Activated CD4-positive, alpha-beta memory T cell treated with anti-CD3 and anti-CD28 coated beads for 36 hours (primary cell): ENCODE results near the gene ARHGAP15. TPM values are rescaled to one million over a fixed set of nuclear protein-coding genes. Genes with fewer than 3 reads are reported as not detected.

Experiments
- CTCF ChIA-PET: fragments of 350-600 bp; sonication (Branson Sonifier 250); formaldehyde crosslinking; loops from one replicate; lab custom pipeline; 2021; ENCODE audit warnings: antibody characterized with exemption, inconsistent platforms; lab: Charles Lee
- POLR2A ChIA-PET: fragments of 350-600 bp; sonication (Branson Sonifier 250); formaldehyde crosslinking; loops from one replicate; lab custom pipeline; 2021; ENCODE audit warnings: antibody characterized with exemption; lab: Charles Lee
- DNase-seq: peaks from one replicate; pipeline ENCODE4 v3.0.0-alpha.2; 2020
- H3K27ac Mint-ChIP-seq: one replicate; pipeline ENCODE4 v1.8.0; 2021; ENCODE audit warnings: mixed read lengths
- H3K27me3 Mint-ChIP-seq: one replicate; pipeline ENCODE4 v1.8.0; 2021; ENCODE audit warnings: mixed read lengths
- H3K36me3 Mint-ChIP-seq: one replicate; pipeline ENCODE4 v1.8.0; 2021; ENCODE audit warnings: mixed read lengths
- H3K4me1 Mint-ChIP-seq: one replicate; pipeline ENCODE4 v1.8.0; 2021; ENCODE audit warnings: low read depth, mixed read lengths
- H3K4me3 Mint-ChIP-seq: one replicate; pipeline ENCODE4 v1.8.0; 2021; ENCODE audit warnings: mild to moderate bottlenecking, mixed read lengths
- H3K9me3 Mint-ChIP-seq: one replicate; pipeline ENCODE4 v1.8.0; 2021; ENCODE audit warnings: mixed read lengths
- intact Hi-C: fragments of 100-400 bp; cut with micrococcal nuclease; formaldehyde crosslinking; loops from one replicate; pipeline ENCODE4 v1.15.1; 2023
- total RNA-seq, 2 experiments: library from RNA; stranded (reverse); gene quantifications; one replicate each; pipeline ENCODE4 v1.2.3, GENCODE V29; 2021

Gene ARHGAP15
- total RNA-seq, 2 experiments from 2014 or later = 70.2 to 71.2 TPM

- peaks cover 14% of the 10 kb centered on the region for H3K36me3 Mint-ChIP-seq
- POLR2A ChIA-PET = interaction anchor here (1.0 kb wide), 1 partner anchor 12 kb away, joined by 3 read pairs; no protein-coding TSS in a partner anchor
- CTCF ChIA-PET = interaction anchor here (0.6 to 2.5 kb wide), 8 partner anchors 13 to 173 kb away, joined by 3 to 7 read pairs (median 4); no protein-coding TSS in a partner anchor
- no peak overlapping the region for H3K4me3 Mint-ChIP-seq
- intact Hi-C loops = no loop called here
- peak overlapping the region; percentile 56 for H3K27ac Mint-ChIP-seq
- H3K9me3 Mint-ChIP-seq = no peaks in the 10 kb centered on the region
- H3K4me1 Mint-ChIP-seq = peaks cover 83% of the 10 kb centered on the region
- H3K27me3 Mint-ChIP-seq = no peaks in the 10 kb centered on the region
- no peak for DNase-seq
Observed at GRCh38 chr2:143157418-143157817, 28.2 kb downstream of the ARHGAP15 start.

- H3K36me3 Mint-ChIP-seq = peaks cover 14% of the 10 kb centered on the region
- H3K9me3 Mint-ChIP-seq = no peaks in the 10 kb centered on the region
- no peak overlapping the region for H3K4me3 Mint-ChIP-seq
- CTCF ChIA-PET = interaction anchor here (0.6 to 2.5 kb wide), 7 partner anchors 16 to 122 kb away, joined by 3 to 7 read pairs (median 3); no protein-coding TSS in a partner anchor
- H3K27me3 Mint-ChIP-seq = no peaks in the 10 kb centered on the region
- intact Hi-C loops = no loop called here
- DNase-seq = no peak
- peaks cover 80% of the 10 kb centered on the region for H3K4me1 Mint-ChIP-seq
- POLR2A ChIA-PET = no interaction called here
- no peak overlapping the region for H3K27ac Mint-ChIP-seq
Observed at GRCh38 chr2:143158098-143158497, 28.9 kb downstream of the ARHGAP15 start.

- no peaks in the 10 kb centered on the region for H3K9me3 Mint-ChIP-seq
- DNase-seq = no peak
- ChIA-PET POLR2A (no interaction called here), CTCF (interaction anchor here (0.6 to 5.1 kb wide), 9 partner anchors 15 to 124 kb away, joined by 3 to 123 read pairs (median 5); no protein-coding TSS in a partner anchor)
- no peaks in the 10 kb centered on the region for H3K27me3 Mint-ChIP-seq
- peaks cover 14% of the 10 kb centered on the region for H3K36me3 Mint-ChIP-seq
- no peak overlapping the region for H3K4me3 Mint-ChIP-seq
- no peak overlapping the region for H3K27ac Mint-ChIP-seq
- intact Hi-C loops = no loop called here
- peaks cover 82% of the 10 kb centered on the region for H3K4me1 Mint-ChIP-seq
Observed at GRCh38 chr2:143158551-143159485, 29.6 kb downstream of the ARHGAP15 start.

GRCh38 chr2:143159486-143159840, 30.2 kb downstream of the ARHGAP15 start:
- peaks cover 82% of the 10 kb centered on the region for H3K4me1 Mint-ChIP-seq
- no peak overlapping the region for H3K27ac Mint-ChIP-seq
- CTCF ChIA-PET = interaction anchor here (3.8 to 5.1 kb wide), 4 partner anchors 64 to 125 kb away, joined by 12 to 123 read pairs (median 32); no protein-coding TSS in a partner anchor
- H3K36me3 Mint-ChIP-seq = peaks cover 14% of the 10 kb centered on the region
- POLR2A ChIA-PET = no interaction called here
- DNase-seq = no peak
- H3K9me3 Mint-ChIP-seq = no peaks in the 10 kb centered on the region
- no peak overlapping the region for H3K4me3 Mint-ChIP-seq
- H3K27me3 Mint-ChIP-seq = no peaks in the 10 kb centered on the region
- intact Hi-C loops = no loop called here

- ChIA-PET CTCF (interaction anchor here (0.6 to 5.1 kb wide), 24 partner anchors 8 to 126 kb away, joined by 3 to 123 read pairs (median 7); partner anchors contain the start of gene ARHGAP15), POLR2A (interaction anchor here (2.7 kb wide), 1 partner anchor 20 kb away, joined by 6 read pairs; no protein-coding TSS in a partner anchor)
- Mint-ChIP-seq H3K4me1 (peaks cover 76% of the 10 kb centered on the region), H3K27ac (peak overlapping the region; percentile 14), H3K36me3 (peaks cover 15% of the 10 kb centered on the region), H3K4me3 (no peak overlapping the region), H3K9me3 (no peaks in the 10 kb centered on the region), H3K27me3 (no peaks in the 10 kb centered on the region)
- DNase-seq = no peak
- intact Hi-C loops = no loop called here
Observed at GRCh38 chr2:143160732-143161707, 31.8 kb downstream of the ARHGAP15 start.

- CTCF ChIA-PET = interaction anchor here (0.6 to 5.1 kb wide), 39 partner anchors 8 to 366 kb away, joined by 3 to 123 read pairs (median 3); partner anchors contain the start of gene ARHGAP15
- POLR2A ChIA-PET = interaction anchor here (1.0 to 2.7 kb wide), 5 partner anchors 21 to 95 kb away, joined by 3 to 6 read pairs (median 4); no protein-coding TSS in a partner anchor
- peak overlapping the region; percentile 14 for H3K27ac Mint-ChIP-seq
- no peaks in the 10 kb centered on the region for H3K27me3 Mint-ChIP-seq
- intact Hi-C loops = loop anchor here (1.0 to 2.0 kb wide), 4 partner anchors 15 to 97 kb away; no protein-coding TSS in a partner anchor
- peak; percentile 68 for DNase-seq
- H3K9me3 Mint-ChIP-seq = no peaks in the 10 kb centered on the region
- H3K4me1 Mint-ChIP-seq = peaks cover 77% of the 10 kb centered on the region
- H3K36me3 Mint-ChIP-seq = peaks cover 12% of the 10 kb centered on the region
- H3K4me3 Mint-ChIP-seq = no peak overlapping the region
Observed at GRCh38 chr2:143162123-143162837, 33.1 kb downstream of the ARHGAP15 start.

- CTCF ChIA-PET = interaction anchor here (0.6 to 5.1 kb wide), 20 partner anchors 9 to 128 kb away, joined by 3 to 123 read pairs (median 6); partner anchors contain the start of gene ARHGAP15
- Mint-ChIP-seq H3K27ac (no peak overlapping the region), H3K36me3 (peaks cover 10% of the 10 kb centered on the region), H3K27me3 (no peaks in the 10 kb centered on the region), H3K4me3 (no peak overlapping the region), H3K4me1 (peaks cover 76% of the 10 kb centered on the region), H3K9me3 (no peaks in the 10 kb centered on the region)
- POLR2A ChIA-PET = interaction anchor here (1.0 to 2.7 kb wide), 3 partner anchors 22 to 94 kb away, joined by 3 to 6 read pairs (median 4); no protein-coding TSS in a partner anchor
- intact Hi-C loops = loop anchor here (1.0 to 2.0 kb wide), 4 partner anchors 14 to 96 kb away; no protein-coding TSS in a partner anchor
- no peak for DNase-seq
Observed at GRCh38 chr2:143162997-143163396, 33.8 kb downstream of the ARHGAP15 start.

GRCh38 chr2:143163499-143163898, 34.3 kb downstream of the ARHGAP15 start:
- ChIA-PET CTCF (interaction anchor here (0.6 to 5.1 kb wide), 12 partner anchors 9 to 129 kb away, joined by 3 to 123 read pairs (median 7); partner anchors contain the start of gene ARHGAP15), POLR2A (interaction anchor here (2.7 kb wide), 1 partner anchor 23 kb away, joined by 6 read pairs; no protein-coding TSS in a partner anchor)
- peaks cover 10% of the 10 kb centered on the region for H3K36me3 Mint-ChIP-seq
- H3K9me3 Mint-ChIP-seq = no peaks in the 10 kb centered on the region
- DNase-seq = no peak
- H3K4me3 Mint-ChIP-seq = no peak overlapping the region
- no peaks in the 10 kb centered on the region for H3K27me3 Mint-ChIP-seq
- H3K27ac Mint-ChIP-seq = no peak overlapping the region
- intact Hi-C loops = loop anchor here (2.0 kb wide), 1 partner anchor 13 kb away; no protein-coding TSS in a partner anchor
- H3K4me1 Mint-ChIP-seq = peaks cover 72% of the 10 kb centered on the region

GRCh38 chr2:143165291-143165690, 36.1 kb downstream of the ARHGAP15 start:
- CTCF ChIA-PET = interaction anchor here (3.3 kb wide), 1 partner anchor 93 kb away, joined by 15 read pairs; no protein-coding TSS in a partner anchor
- Mint-ChIP-seq H3K4me3 (no peak overlapping the region), H3K9me3 (no peaks in the 10 kb centered on the region), H3K36me3 (peaks cover 20% of the 10 kb centered on the region), H3K4me1 (peaks cover 66% of the 10 kb centered on the region), H3K27me3 (no peaks in the 10 kb centered on the region), H3K27ac (no peak overlapping the region)
- POLR2A ChIA-PET = no interaction called here
- no peak for DNase-seq
- intact Hi-C loops = no loop called here

GRCh38 chr2:143169105-143169504, 39.9 kb downstream of the ARHGAP15 start:
- CTCF ChIA-PET = no interaction called here
- DNase-seq = no peak
- no peak overlapping the region for H3K27ac Mint-ChIP-seq
- POLR2A ChIA-PET = no interaction called here
- no peaks in the 10 kb centered on the region for H3K9me3 Mint-ChIP-seq
- H3K27me3 Mint-ChIP-seq = no peaks in the 10 kb centered on the region
- no peak overlapping the region for H3K4me3 Mint-ChIP-seq
- peaks cover 18% of the 10 kb centered on the region for H3K36me3 Mint-ChIP-seq
- peaks cover 59% of the 10 kb centered on the region for H3K4me1 Mint-ChIP-seq
- intact Hi-C loops = no loop called here
